Measurements from ENCODE around the gene CA4. TPM values are rescaled to one million over a fixed set of nuclear protein-coding genes. Genes with fewer than 3 reads are reported as not detected.
A peak's percentile ranks its signal among the peaks of the same experiment; 100 is the strongest.

Gene CA4
- total and polyA plus RNA-seq, 2 of the 8 experiments (the other 6 are each of a cell fraction or from before 2014, with no cell fraction given) = 3.6 to 4.2 TPM

GRCh38 chr17:60145006-60145935 lies 4.5 kb upstream of the CA4 start:
- Histone ChIP-seq H3K27me3 (replicated peaks in 1 of 4; ENCODE audit: control insufficient read depth in 3 of 4, extremely low read depth in 1 of 4, insufficient read depth in 3 of 4, low read length in 3 of 4) (peaks cover 14 to 39% (median 38%) of the 10 kb centered on the region in 4 experiments), H2AFZ (ENCODE audit: low read length) (no peak overlapping the region), H3K4ac (replicated peaks; ENCODE audit: insufficient read length, low read depth, low read length) (no peak overlapping the region), H3K36me3 (ENCODE audit: control insufficient read depth in 2 of 4, insufficient read depth in 4 of 4, low read length in 3 of 4) (no peaks in the 10 kb centered on the region), H2BK12ac (ENCODE audit: low read depth, low read length) (peak overlapping the region; percentile 9; the same call in 1 of the 2 replicates), H3K18ac (ENCODE audit: extremely low read depth, low read length) (no peak overlapping the region; the same call in 1 of the 2 replicates), H3K4me1 (replicated peaks in 1 of 4; ENCODE audit: control insufficient read depth in 3 of 4, insufficient read depth in 4 of 4, low read length in 3 of 4) (peaks cover 10 to 23% (median 21%) of the 10 kb centered on the region in 4 experiments), H3K4me2 (ENCODE audit: insufficient read depth in 1 of 2, low read depth in 2 of 2, low read length in 2 of 2) (peak overlapping the region; percentile 19 to 43; a peak in 3 of 4 replicates), H3K56ac (replicated peaks; ENCODE audit: insufficient read length, low read depth, low read length) (no peak overlapping the region), H3K27ac (ENCODE audit: low read depth, low read length) (no peak overlapping the region), H2BK5ac (ENCODE audit: low read depth, low read length) (no peak overlapping the region), H3K14ac (ENCODE audit: insufficient read length) (no peak overlapping the region), H3K9me3 (ENCODE audit: insufficient read depth in 2 of 2, low read depth in 1 of 2, low read length in 1 of 2) (no peaks in the 10 kb centered on the region), H4K20me1 (replicated peaks in 1 of 2; ENCODE audit: control insufficient read depth in 1 of 2, insufficient read depth in 2 of 2, low read length in 2 of 2) (peaks cover 0 to 1% of the 10 kb centered on the region in 2 experiments), H4K5ac (ENCODE audit: insufficient read length, low read depth, low read length) (no peak overlapping the region), H4K91ac (replicated peaks; ENCODE audit: insufficient read length, low read length) (peak overlapping the region; percentile 25), H2AK5ac (ENCODE audit: low read depth, low read length) (peak overlapping the region; percentile 40; the same call in 1 of the 2 replicates), H3K4me3 (ENCODE audit: extremely low read depth in 1 of 4, insufficient read depth in 2 of 4, low read depth in 3 of 4, low read length in 4 of 4) (peak overlapping the region in 2 of 4 experiments; percentile 5 to 33; a peak in 4 of 8 replicates), H3K79me2 (ENCODE audit: control insufficient read depth in 1 of 2, insufficient read depth in 2 of 2, low read length in 2 of 2) (no peaks in the 10 kb centered on the region), H4K8ac (ENCODE audit: extremely low read depth, insufficient read depth, low read length) (no peak overlapping the region), H2BK20ac (ENCODE audit: low read length) (0 out of 2 replicates have a peak overlapping the region, but pooled peaks have one; percentile 8), H2BK120ac (replicated peaks; ENCODE audit: low read depth, low read length) (peak overlapping the region; percentile 24), H2BK15ac (ENCODE audit: low read length) (peak overlapping the region; percentile 61; the same call in 1 of the 2 replicates), H3K9ac (replicated peaks in 1 of 4; ENCODE audit: extremely low read depth in 1 of 4, low read depth in 3 of 4, low read length in 3 of 4) (no peak overlapping the region), H3K23me2 (ENCODE audit: low read depth, low read length) (peaks cover 16% of the 10 kb centered on the region; the same call in 1 of the 2 replicates), H3K79me1 (ENCODE audit: low read depth, low read length) (no peaks in the 10 kb centered on the region), H3K23ac (ENCODE audit: insufficient read length) (no peak overlapping the region)
- 27% methylated on average over 16 of the region's 17 CpGs; no CpG with 5 or more reads in 1 of the 2 experiments for WGBS, 2 experiments (ENCODE audit: extremely low coverage in 1 of 2, insufficient coverage in 1 of 2, insufficient read length in 1 of 2, insufficient replicate concordance in 2 of 2, low coverage in 1 of 2, low lambda C conversion rate in 2 of 2, missing lambda C conversion rate in 1 of 2)
- no peak for FAIRE-seq
- CTCF ChIA-PET (ENCODE audit: partially characterized antibody) = interaction anchor here (1.3 to 10.2 kb wide), 4 partner anchors 8 to 22 kb away, joined by 3 to 148 read pairs (median 10); no protein-coding TSS in a partner anchor
- POLR2A ChIA-PET (ENCODE audit: partially characterized antibody) = interaction anchor here (0.9 to 1.2 kb wide), 2 partner anchors 9 to 30 kb away, joined by 3 read pairs; no protein-coding TSS in a partner anchor
- DNase-seq (ENCODE audit: low read depth in 1 of 2, low spot score in 2 of 2) = peak in 1 of 2 experiments; percentile 49
